ENCODE data around the gene FPR2.
A peak's percentile ranks its signal among the peaks of the same experiment; 100 is the strongest.

FPR2 gene

DNA sequence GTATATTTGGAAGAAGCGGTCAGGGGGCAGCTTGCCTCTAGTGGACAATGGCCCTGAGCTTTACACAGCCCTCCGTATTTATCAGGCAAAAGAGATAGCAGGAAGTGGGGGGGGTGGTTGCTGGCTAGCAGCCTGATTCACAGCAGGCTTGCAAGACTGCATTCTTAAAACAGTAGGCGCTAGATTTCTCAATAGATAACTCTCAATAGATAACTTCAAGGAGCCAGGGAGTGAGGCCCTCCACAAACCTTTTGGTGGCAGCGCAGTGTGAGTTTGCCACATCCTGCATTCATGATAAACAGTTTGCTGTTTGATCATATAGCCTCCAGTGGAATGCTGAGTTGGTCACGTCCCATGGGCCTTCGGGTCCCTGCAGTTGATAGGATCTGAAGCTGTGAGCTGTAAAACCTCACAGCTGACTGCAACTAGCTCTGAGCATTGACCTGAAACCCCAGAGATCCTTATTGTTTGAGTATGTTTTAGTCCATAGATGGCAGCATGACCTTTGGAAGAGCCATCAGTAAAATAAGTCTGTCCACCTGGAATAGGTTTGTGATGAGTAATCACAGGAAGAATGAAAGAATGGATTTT lies 46.2 kb downstream of the FPR2 start:
- TF ChIP-seq, protein P1, sequence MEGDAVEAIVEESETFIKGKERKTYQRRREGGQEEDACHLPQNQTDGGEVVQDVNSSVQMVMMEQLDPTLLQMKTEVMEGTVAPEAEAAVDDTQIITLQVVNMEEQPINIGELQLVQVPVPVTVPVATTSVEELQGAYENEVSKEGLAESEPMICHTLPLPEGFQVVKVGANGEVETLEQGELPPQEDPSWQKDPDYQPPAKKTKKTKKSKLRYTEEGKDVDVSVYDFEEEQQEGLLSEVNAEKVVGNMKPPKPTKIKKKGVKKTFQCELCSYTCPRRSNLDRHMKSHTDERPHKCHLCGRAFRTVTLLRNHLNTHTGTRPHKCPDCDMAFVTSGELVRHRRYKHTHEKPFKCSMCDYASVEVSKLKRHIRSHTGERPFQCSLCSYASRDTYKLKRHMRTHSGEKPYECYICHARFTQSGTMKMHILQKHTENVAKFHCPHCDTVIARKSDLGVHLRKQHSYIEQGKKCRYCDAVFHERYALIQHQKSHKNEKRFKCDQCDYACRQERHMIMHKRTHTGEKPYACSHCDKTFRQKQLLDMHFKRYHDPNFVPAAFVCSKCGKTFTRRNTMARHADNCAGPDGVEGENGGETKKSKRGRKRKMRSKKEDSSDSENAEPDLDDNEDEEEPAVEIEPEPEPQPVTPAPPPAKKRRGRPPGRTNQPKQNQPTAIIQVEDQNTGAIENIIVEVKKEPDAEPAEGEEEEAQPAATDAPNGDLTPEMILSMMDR (IDR thresholded peaks at IDR 0.05) = no peak
- Histone ChIP-seq H3K4me3 (no peak overlapping the region), H3K27ac (peak overlapping the region in 1 of 2 donors; percentile 10)
- DNase-seq (ENCODE audit: low spot score) = no peak

DNA sequence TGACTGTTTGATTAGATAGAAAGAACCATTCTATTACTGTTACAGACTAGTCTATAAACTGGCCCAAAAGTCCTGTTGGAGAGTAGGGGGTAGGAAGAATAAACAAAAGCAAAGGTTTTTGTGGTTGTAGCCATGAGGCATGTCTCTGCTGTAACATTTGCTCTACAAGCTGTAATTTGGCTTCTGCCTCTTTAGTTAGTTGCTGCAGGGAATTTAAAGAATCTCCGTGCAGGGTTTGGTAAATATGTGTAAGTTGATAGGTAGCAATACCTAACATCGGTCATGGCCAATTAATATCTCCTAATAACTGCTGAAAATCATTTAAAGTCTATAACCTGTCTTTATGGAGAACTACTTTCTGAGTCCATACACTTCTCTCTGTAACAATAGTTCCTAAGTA lies 46.9 kb downstream of the FPR2 start:
- Histone ChIP-seq H3K27ac (no peak overlapping the region), H3K4me3 (no peak overlapping the region)
- TF ChIP-seq, protein P1 (IDR thresholded peaks at IDR 0.05) = no peak
- DNase-seq (ENCODE audit: low spot score) = no peak

DNA sequence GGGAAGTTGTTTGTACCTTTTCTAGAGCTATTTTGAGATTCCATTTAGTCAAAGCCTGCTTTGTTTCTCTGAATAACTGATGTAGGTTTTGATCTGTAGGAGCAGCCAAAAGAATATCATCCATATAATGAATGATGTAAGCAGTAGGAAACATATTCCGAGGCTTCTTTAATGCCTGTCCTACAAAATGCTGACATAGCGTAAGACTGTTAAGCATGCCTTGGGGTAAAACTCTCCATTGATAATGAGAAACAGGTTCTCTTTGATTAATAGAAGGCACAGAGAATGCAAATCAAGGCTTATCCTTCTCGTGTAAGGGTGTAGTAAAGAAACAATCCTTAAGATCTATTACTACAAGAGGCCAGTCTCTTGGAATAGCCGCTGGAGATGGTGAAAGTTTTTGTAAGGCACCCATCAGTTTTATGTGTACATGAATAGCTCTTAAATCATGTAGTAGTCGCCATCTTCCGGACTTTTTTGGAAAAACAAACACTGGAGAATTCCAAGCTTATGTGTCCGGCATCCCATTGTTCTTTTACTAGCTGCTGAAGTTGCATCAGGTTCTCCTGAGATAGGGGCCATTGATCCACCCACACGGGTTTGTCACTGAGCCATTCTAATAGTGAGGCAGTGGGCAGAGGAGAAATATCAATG lies 47.5 kb downstream of the FPR2 start:
- Histone ChIP-seq H3K4me3 (no peak overlapping the region), H3K27ac (no peak overlapping the region)
- TF ChIP-seq, protein P1 (IDR thresholded peaks at IDR 0.05) = no peak
- DNase-seq (ENCODE audit: low spot score) = no peak

DNA sequence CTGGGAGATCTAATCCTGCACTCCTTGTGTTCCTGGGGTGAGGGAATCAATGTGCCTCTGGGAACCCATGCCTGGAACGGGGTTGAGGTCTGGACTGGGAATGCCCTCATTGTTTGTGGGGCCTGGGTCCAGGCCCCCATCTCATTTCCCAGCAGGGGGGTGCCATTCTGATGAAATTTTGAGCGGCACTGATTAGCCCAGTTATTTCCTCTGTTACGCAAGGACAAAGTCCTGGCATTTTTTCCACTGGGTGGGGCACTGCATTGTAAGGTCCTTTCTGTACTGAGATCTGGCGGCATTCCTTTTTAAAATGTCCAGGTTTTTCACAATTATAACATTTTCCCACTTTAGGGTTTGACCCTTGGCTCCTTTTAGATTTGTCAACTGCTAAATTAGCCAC lies 48.8 kb downstream of the FPR2 start:
- H3K27ac ChIP-seq = peak overlapping the region in 1 of 2 donors; percentile 70
- DNase-seq (ENCODE audit: low spot score) = no peak
- TF ChIP-seq, protein P1 (IDR thresholded peaks at IDR 0.05) = no peak

DNA sequence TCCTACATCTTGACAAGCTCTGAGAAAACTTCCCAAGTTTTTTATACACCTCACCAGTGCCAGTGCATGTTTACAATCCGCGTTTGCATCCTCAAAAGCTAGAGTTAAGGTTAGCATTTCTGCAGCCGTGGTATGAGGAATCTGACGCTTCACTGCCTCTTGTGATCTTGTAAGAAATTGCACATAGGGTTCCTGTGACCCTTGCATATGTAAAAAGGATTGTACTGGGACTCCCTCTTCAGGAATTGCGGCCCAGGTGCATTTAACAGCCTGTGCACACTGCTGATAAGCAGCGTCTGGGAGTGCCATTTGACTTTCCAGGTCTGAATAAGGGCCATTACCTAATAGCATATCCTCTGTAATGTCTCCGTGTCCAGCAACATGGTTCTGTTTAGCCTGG lies 49.2 kb downstream of the FPR2 start:
- no peak overlapping the region for H3K4me3 ChIP-seq
- peak overlapping the region in 1 of 2 donors; percentile 54 for H3K27ac ChIP-seq
- DNase-seq (ENCODE audit: low spot score) = no peak
- TF ChIP-seq, protein P1 (IDR thresholded peaks at IDR 0.05) = no peak

More for the DNA sequence above, 48.8 kb downstream of the FPR2 start:
- H3K4me3 ChIP-seq = no peak overlapping the region

DNA sequence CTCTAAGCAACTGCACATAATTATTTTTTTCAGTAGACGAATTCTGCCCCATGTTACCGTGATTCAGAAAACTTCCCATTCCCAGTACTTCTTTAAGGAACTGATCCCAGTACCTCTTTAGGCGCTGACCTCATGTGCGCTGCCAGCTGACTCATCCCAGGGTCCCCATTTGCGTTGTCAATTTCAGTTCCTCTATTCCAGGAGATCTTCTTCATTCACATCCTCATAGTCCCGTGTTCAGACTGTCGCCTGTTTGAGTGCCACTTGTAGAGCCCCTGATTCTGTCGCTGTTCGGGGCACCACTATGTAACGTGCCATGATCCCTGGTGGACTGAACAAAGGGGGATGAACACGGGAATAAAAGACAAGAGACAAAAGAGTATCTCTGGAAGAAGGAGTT lies 50.4 kb downstream of the FPR2 start:
- Histone ChIP-seq H3K4me3 (no peak overlapping the region), H3K27ac (peak overlapping the region in 1 of 2 donors; percentile 56)
- DNase-seq (ENCODE audit: low spot score) = no peak
- TF ChIP-seq, protein P1 (IDR thresholded peaks at IDR 0.05) = no peak

DNA sequence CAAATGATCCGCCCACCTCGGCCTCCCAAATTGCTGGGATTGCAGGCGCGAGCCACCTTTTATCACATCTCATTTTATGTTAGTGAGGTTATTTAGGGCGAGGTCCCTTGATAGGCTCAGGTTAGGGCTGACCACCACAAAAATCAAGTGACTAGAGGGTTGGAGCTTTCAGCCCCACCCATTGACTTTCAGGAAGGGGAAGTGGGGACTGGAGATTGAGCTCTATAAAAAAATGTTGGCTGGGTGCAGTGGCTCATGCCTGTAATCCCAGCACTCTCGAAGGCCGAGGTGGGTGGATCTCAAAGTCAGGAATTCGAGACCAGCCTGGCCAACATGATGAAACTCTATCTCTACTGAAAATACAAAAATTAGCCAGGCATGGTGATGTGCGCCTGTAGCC lies 54.1 kb downstream of the FPR2 start:
- TF ChIP-seq, protein P1 (IDR thresholded peaks at IDR 0.05) = no peak
- H3K4me3 ChIP-seq = no peak overlapping the region
- H3K27ac ChIP-seq = peak overlapping the region in 1 of 2 donors; percentile 43
- DNase-seq (ENCODE audit: low spot score) = no peak
